ENCODE measurements around the gene CCDC34.

Gene CCDC34

GRCh38 chr11:27392278-27393114 is 29.5 kb upstream of the CCDC34 start:
- Histone ChIP-seq H3K36me3 (ENCODE audit: control insufficient read depth in 1 of 2, insufficient read depth in 2 of 2, low read length in 2 of 2) (no peaks in the 10 kb centered on the region), H3K4me3 (ENCODE audit: low read depth in 1 of 2, low read length in 2 of 2) (no peak overlapping the region), H3K4me1 (ENCODE audit: control insufficient read depth in 1 of 2, insufficient read depth in 2 of 2, low read length in 2 of 2) (peaks cover 37 to 71% of the 10 kb centered on the region in 2 donors), H3K9me3 (ENCODE audit: control insufficient read depth in 1 of 2, low read length in 2 of 2) (no peaks in the 10 kb centered on the region), H3K9ac (ENCODE audit: low read depth in 1 of 2, low read length in 2 of 2) (no peak overlapping the region), H3K27me3 (ENCODE audit: control insufficient read depth in 1 of 2, insufficient read depth in 2 of 2, low read length in 2 of 2) (no peaks in the 10 kb centered on the region), H3K27ac (ENCODE audit: low read depth, low read length) (no peak overlapping the region)

DNA sequence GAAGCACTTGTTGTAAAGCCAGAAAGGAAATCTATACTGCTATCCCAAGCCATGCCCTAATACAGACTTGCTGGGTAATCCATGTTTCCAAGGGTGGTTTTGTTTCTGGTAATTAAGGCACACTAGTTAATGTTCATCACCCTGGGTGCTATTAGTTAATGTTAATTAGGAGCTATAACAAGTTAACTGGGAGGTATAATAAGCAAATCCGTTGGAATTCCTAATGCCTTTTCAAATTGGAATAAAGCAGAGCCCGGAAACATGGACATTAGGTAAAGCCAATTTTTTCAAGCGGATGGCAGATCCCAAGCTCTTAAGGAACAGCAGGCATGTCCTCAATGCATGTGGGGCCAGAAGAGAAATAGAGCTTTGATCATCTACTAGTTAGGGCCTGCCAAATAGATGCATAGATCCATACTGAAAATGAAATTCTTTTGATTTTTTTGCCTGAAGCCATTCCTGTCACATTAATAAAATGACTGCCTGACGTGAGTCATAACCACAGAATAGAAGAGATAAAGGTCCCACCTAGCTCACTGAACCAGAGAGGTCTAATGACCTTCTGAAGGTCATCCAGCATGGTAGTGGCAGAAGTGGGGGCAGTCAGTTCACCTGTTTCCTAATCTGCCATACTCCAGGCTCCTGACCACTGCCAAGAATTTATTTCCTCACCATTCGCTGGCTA is 28.5 kb upstream of the CCDC34 start:
- Histone ChIP-seq H3K4me3 (ENCODE audit: low read depth in 1 of 2, low read length in 2 of 2) (no peak overlapping the region), H3K9me3 (ENCODE audit: control insufficient read depth in 1 of 2, low read length in 2 of 2) (no peaks in the 10 kb centered on the region), H3K4me1 (ENCODE audit: control insufficient read depth in 1 of 2, insufficient read depth in 2 of 2, low read length in 2 of 2) (peaks cover 30 to 65% of the 10 kb centered on the region in 2 donors), H3K36me3 (ENCODE audit: control insufficient read depth in 1 of 2, insufficient read depth in 2 of 2, low read length in 2 of 2) (no peaks in the 10 kb centered on the region), H3K27ac (ENCODE audit: low read depth, low read length) (no peak overlapping the region), H3K27me3 (ENCODE audit: control insufficient read depth in 1 of 2, insufficient read depth in 2 of 2, low read length in 2 of 2) (no peaks in the 10 kb centered on the region), H3K9ac (ENCODE audit: low read depth in 1 of 2, low read length in 2 of 2) (no peak overlapping the region)

GRCh38 chr11:27390318-27391295 is 27.6 kb upstream of the CCDC34 start:
- no peaks in the 10 kb centered on the region for H3K9me3 ChIP-seq (ENCODE audit: control insufficient read depth in 1 of 2, low read length in 2 of 2)
- H3K36me3 ChIP-seq (ENCODE audit: control insufficient read depth in 1 of 2, insufficient read depth in 2 of 2, low read length in 2 of 2): no peaks in the 10 kb centered on the region
- H3K4me1 ChIP-seq (ENCODE audit: control insufficient read depth in 1 of 2, insufficient read depth in 2 of 2, low read length in 2 of 2): peaks cover 21 to 59% of the 10 kb centered on the region in 2 donors
- H3K9ac ChIP-seq (ENCODE audit: low read depth in 1 of 2, low read length in 2 of 2): no peak overlapping the region
- H3K27me3 ChIP-seq (ENCODE audit: control insufficient read depth in 1 of 2, insufficient read depth in 2 of 2, low read length in 2 of 2): no peaks in the 10 kb centered on the region
- no peak overlapping the region for H3K4me3 ChIP-seq (ENCODE audit: low read depth in 1 of 2, low read length in 2 of 2)
- H3K27ac ChIP-seq (ENCODE audit: low read depth, low read length): no peak overlapping the region

DNA sequence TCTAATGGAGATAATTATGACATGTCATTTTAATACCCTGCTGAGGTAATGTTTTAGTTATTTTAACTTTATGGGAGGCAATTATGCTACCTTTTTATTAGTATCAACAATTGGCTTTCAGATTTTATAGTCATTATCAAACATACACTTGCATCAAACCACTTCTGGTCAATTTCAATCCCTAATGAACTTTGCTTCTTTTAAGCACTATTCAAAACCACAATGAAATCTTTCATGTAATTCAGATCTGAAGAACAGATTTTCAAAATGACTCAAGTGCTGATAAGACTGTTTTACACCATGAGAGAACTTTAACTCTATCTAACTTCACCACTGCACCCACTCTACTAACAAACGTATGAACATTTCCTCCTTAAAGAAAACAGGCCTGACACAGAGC is 25.9 kb upstream of the CCDC34 start:
- Histone ChIP-seq H3K27ac (ENCODE audit: low read depth, low read length) (no peak overlapping the region), H3K4me1 (ENCODE audit: control insufficient read depth in 1 of 2, insufficient read depth in 2 of 2, low read length in 2 of 2) (peaks cover 11 to 47% of the 10 kb centered on the region in 2 donors), H3K36me3 (ENCODE audit: control insufficient read depth in 1 of 2, insufficient read depth in 2 of 2, low read length in 2 of 2) (peaks cover 3 to 13% of the 10 kb centered on the region in 2 donors), H3K9me3 (ENCODE audit: control insufficient read depth in 1 of 2, low read length in 2 of 2) (no peaks in the 10 kb centered on the region), H3K9ac (ENCODE audit: low read depth in 1 of 2, low read length in 2 of 2) (no peak overlapping the region), H3K27me3 (ENCODE audit: control insufficient read depth in 1 of 2, insufficient read depth in 2 of 2, low read length in 2 of 2) (no peaks in the 10 kb centered on the region), H3K4me3 (ENCODE audit: low read depth in 1 of 2, low read length in 2 of 2) (no peak overlapping the region)

- Histone ChIP-seq H3K9ac (ENCODE audit: low read depth in 1 of 2, low read length in 2 of 2) (no peak overlapping the region), H3K36me3 (ENCODE audit: control insufficient read depth in 1 of 2, insufficient read depth in 2 of 2, low read length in 2 of 2) (peaks cover 3 to 13% of the 10 kb centered on the region in 2 donors), H3K4me3 (ENCODE audit: low read depth in 1 of 2, low read length in 2 of 2) (no peak overlapping the region), H3K27me3 (ENCODE audit: control insufficient read depth in 1 of 2, insufficient read depth in 2 of 2, low read length in 2 of 2) (no peaks in the 10 kb centered on the region), H3K4me1 (ENCODE audit: control insufficient read depth in 1 of 2, insufficient read depth in 2 of 2, low read length in 2 of 2) (peaks cover 11 to 46% of the 10 kb centered on the region in 2 donors), H3K27ac (ENCODE audit: low read depth, low read length) (no peak overlapping the region), H3K9me3 (ENCODE audit: control insufficient read depth in 1 of 2, low read length in 2 of 2) (no peaks in the 10 kb centered on the region)
Measured at GRCh38 chr11:27388001-27388400, 25.0 kb upstream of the CCDC34 start.

GRCh38 chr11:27387362-27387761 is 24.3 kb upstream of the CCDC34 start:
- H3K27me3 ChIP-seq (ENCODE audit: control insufficient read depth in 1 of 2, insufficient read depth in 2 of 2, low read length in 2 of 2): no peaks in the 10 kb centered on the region
- no peak overlapping the region for H3K4me3 ChIP-seq (ENCODE audit: low read depth in 1 of 2, low read length in 2 of 2)
- H3K4me1 ChIP-seq (ENCODE audit: control insufficient read depth in 1 of 2, insufficient read depth in 2 of 2, low read length in 2 of 2): peaks cover 11 to 39% of the 10 kb centered on the region in 2 donors
- no peak overlapping the region for H3K9ac ChIP-seq (ENCODE audit: low read depth in 1 of 2, low read length in 2 of 2)
- H3K36me3 ChIP-seq (ENCODE audit: control insufficient read depth in 1 of 2, insufficient read depth in 2 of 2, low read length in 2 of 2): peaks cover 3 to 13% of the 10 kb centered on the region in 2 donors
- no peak overlapping the region for H3K27ac ChIP-seq (ENCODE audit: low read depth, low read length)
- no peaks in the 10 kb centered on the region for H3K9me3 ChIP-seq (ENCODE audit: control insufficient read depth in 1 of 2, low read length in 2 of 2)

DNA sequence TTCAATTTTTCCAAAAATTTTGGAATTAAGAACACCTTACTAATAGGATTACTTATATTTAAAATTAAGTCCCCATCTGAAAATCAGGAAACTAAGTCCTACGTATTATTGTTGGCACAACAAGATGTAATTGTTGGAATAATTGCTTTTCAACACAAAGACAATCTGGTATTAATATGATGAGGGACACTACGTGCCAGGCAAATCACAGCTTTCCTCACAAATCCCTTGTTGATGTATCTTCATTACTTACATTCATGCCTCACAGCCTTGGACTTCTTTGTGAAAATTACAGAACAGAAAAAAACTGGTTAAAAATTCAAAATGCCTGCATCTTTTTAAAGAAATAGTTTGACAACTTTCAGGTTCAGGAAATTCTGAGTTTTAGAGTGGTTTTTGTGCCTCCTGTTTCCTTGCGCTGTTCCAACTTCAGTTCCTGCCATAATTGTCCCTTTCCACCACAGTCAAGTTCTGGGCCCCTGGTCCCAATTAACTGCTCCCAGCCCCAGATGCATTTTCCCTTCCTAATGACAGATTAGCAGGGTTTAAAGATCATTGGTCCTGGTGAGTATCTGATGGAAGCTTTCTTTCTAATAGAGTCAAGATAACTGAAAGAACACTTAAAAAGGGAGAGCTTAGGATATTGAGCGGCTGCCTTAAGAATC is 23.3 kb upstream of the CCDC34 start:
- peaks cover 6 to 29% of the 10 kb centered on the region in 2 donors for H3K4me1 ChIP-seq (ENCODE audit: control insufficient read depth in 1 of 2, insufficient read depth in 2 of 2, low read length in 2 of 2)
- H3K9me3 ChIP-seq (ENCODE audit: control insufficient read depth in 1 of 2, low read length in 2 of 2): no peaks in the 10 kb centered on the region
- no peak overlapping the region for H3K4me3 ChIP-seq (ENCODE audit: low read depth in 1 of 2, low read length in 2 of 2)
- peaks cover 7 to 17% of the 10 kb centered on the region in 2 donors for H3K36me3 ChIP-seq (ENCODE audit: control insufficient read depth in 1 of 2, insufficient read depth in 2 of 2, low read length in 2 of 2)
- no peak overlapping the region for H3K9ac ChIP-seq (ENCODE audit: low read depth in 1 of 2, low read length in 2 of 2)
- H3K27me3 ChIP-seq (ENCODE audit: control insufficient read depth in 1 of 2, insufficient read depth in 2 of 2, low read length in 2 of 2): no peaks in the 10 kb centered on the region
- H3K27ac ChIP-seq (ENCODE audit: low read depth, low read length): no peak overlapping the region

DNA sequence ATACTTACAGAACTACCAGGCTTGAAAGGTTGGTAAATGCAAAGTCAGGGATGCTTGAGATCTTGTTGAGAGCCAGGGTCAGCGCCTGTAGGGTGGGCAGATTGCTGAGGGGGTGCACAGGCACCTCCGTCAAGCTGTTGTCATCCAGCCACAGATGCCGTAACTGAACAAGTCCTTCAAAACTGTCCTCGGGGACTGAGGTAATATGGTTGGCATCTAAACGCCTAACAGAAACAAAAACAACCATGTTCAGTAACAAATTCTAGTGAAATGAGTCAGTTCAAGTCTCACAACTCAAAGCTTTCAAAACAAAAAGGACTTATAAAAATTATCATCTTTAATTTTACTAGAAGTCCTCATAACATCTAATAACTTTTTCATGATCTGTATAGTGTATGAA is 22.2 kb upstream of the CCDC34 start:
- H3K4me1 ChIP-seq (ENCODE audit: control insufficient read depth in 1 of 2, insufficient read depth in 2 of 2, low read length in 2 of 2): peaks cover 6 to 18% of the 10 kb centered on the region in 2 donors
- H3K4me3 ChIP-seq (ENCODE audit: low read depth in 1 of 2, low read length in 2 of 2): no peak overlapping the region
- no peak overlapping the region for H3K9ac ChIP-seq (ENCODE audit: low read depth in 1 of 2, low read length in 2 of 2)
- no peaks in the 10 kb centered on the region for H3K9me3 ChIP-seq (ENCODE audit: control insufficient read depth in 1 of 2, low read length in 2 of 2)
- peaks cover 7 to 17% of the 10 kb centered on the region in 2 donors for H3K36me3 ChIP-seq (ENCODE audit: control insufficient read depth in 1 of 2, insufficient read depth in 2 of 2, low read length in 2 of 2)
- no peaks in the 10 kb centered on the region for H3K27me3 ChIP-seq (ENCODE audit: control insufficient read depth in 1 of 2, insufficient read depth in 2 of 2, low read length in 2 of 2)
- H3K27ac ChIP-seq (ENCODE audit: low read depth, low read length): no peak overlapping the region

GRCh38 chr11:27384227-27384626 is 21.2 kb upstream of the CCDC34 start:
- no peaks in the 10 kb centered on the region for H3K9me3 ChIP-seq (ENCODE audit: control insufficient read depth in 1 of 2, low read length in 2 of 2)
- no peak overlapping the region for H3K9ac ChIP-seq (ENCODE audit: low read depth in 1 of 2, low read length in 2 of 2)
- peaks cover 6 to 16% of the 10 kb centered on the region in 2 donors for H3K4me1 ChIP-seq (ENCODE audit: control insufficient read depth in 1 of 2, insufficient read depth in 2 of 2, low read length in 2 of 2)
- H3K4me3 ChIP-seq (ENCODE audit: low read depth in 1 of 2, low read length in 2 of 2): no peak overlapping the region
- H3K27me3 ChIP-seq (ENCODE audit: control insufficient read depth in 1 of 2, insufficient read depth in 2 of 2, low read length in 2 of 2): no peaks in the 10 kb centered on the region
- no peak overlapping the region for H3K27ac ChIP-seq (ENCODE audit: low read depth, low read length)
- peaks cover 12 to 26% of the 10 kb centered on the region in 2 donors for H3K36me3 ChIP-seq (ENCODE audit: control insufficient read depth in 1 of 2, insufficient read depth in 2 of 2, low read length in 2 of 2)

Measured in duodenal mucosa (tissue), 2 donors.